ENCODE results near the gene CLEC16A.

- TF ChIP-seq POLR2AphosphoS5 (IDR thresholded peaks at IDR 0.05; ENCODE audit: low read depth, low read length): no peak
- no peak for TF ChIP-seq POLR2A (IDR thresholded peaks at IDR 0.05; ENCODE audit: low read depth, low read length)
- TF ChIP-seq SPI1 (IDR thresholded peaks at IDR 0.05; ENCODE audit: low read depth, low read length): no peak
- no peak for TF ChIP-seq TAF1 (IDR thresholded peaks at IDR 0.05; ENCODE audit: low read depth, low read length)
- no peak for TF ChIP-seq POU2F2 (IDR thresholded peaks at IDR 0.05; ENCODE audit: low read depth, low read length)
- no peak for TF ChIP-seq PAX5 (IDR thresholded peaks at IDR 0.05; ENCODE audit: insufficient read depth, low read length, severe bottlenecking)
Observed at GRCh38 chr16:11088831-11089230, 144.5 kb downstream of the CLEC16A start.

Data from GM12891 (cell line).